Measurements from ENCODE around the gene FAM210A.

DNA sequence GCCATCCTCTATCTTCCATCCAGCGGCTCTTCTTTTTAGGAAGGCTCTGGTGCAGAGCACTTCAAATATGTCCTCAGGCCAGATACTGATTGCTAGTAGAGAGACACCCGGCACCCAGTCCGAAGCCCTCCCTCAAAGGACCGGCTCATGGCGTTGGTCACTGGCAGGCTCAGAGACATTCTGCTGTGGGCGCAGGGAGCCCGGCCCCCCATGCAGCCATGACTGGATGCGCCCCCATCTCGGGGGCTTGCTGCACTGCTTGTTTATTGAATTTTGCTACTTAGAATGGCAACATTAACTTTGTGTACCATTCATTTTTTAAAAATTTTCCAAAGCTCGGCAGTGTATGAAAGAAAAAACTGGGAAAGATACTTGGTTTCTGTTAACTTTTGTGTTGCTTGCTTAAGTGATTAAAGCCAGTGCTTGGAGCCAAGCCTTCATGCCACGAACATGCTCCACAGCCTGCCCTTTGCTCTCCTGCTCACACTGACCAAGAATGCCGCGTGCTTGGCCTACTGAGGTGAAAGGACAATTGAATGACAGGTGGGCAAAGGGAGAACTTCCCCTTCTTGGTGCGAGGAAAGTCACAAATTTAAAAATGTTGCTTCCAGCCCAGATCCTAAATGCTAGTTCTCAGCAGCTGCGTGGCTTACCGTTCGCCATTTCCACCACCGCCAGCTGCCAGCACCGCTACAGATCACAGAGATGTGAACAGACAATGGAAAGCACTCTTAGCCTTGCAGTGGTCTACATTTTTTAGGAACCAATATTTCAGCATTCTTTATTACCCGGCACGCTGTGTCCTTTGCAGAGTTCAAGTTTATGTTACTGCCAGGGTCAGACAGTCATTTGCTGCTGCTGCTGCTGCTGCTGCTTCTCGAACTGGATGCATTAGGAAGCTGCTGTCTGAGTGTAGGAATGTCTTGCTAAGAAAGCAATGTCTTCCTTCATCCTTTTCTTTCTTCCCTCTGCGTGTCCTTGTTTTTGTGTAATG is 76.7 kb downstream of the FAM210A start:
- TF ChIP-seq, protein P1, sequence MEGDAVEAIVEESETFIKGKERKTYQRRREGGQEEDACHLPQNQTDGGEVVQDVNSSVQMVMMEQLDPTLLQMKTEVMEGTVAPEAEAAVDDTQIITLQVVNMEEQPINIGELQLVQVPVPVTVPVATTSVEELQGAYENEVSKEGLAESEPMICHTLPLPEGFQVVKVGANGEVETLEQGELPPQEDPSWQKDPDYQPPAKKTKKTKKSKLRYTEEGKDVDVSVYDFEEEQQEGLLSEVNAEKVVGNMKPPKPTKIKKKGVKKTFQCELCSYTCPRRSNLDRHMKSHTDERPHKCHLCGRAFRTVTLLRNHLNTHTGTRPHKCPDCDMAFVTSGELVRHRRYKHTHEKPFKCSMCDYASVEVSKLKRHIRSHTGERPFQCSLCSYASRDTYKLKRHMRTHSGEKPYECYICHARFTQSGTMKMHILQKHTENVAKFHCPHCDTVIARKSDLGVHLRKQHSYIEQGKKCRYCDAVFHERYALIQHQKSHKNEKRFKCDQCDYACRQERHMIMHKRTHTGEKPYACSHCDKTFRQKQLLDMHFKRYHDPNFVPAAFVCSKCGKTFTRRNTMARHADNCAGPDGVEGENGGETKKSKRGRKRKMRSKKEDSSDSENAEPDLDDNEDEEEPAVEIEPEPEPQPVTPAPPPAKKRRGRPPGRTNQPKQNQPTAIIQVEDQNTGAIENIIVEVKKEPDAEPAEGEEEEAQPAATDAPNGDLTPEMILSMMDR (IDR thresholded peaks at IDR 0.05) = no peak
- no peak for TF ChIP-seq POLR2A (IDR thresholded peaks at IDR 0.05)

Data from uterus (tissue), 2 donors.